ENCODE results near the gene TESK1. TPM values are rescaled to one million over a fixed set of nuclear protein-coding genes. Genes with fewer than 3 reads are reported as not detected.

Gene TESK1
- total and polyA plus RNA-seq, 4 donors: 13.7 to 46.9 (median 30.5) TPM

- H3K4me3 ChIP-seq: no peak overlapping the region
- no peak for TF ChIP-seq CTCF (IDR thresholded peaks at IDR 0.05; ENCODE audit: control extremely low read depth, extremely low read depth)
- no peak for DNase-seq
- WGBS, 2 donors: 90 to 92% methylated on average over 23 to 24 of the region's 24 CpGs
- H3K9ac ChIP-seq (ENCODE audit: insufficient read depth in 1 of 2, low read length in 2 of 2): no peak overlapping the region
- H3K36me3 ChIP-seq (ENCODE audit: control insufficient read depth in 4 of 4, insufficient read depth in 4 of 4, low read length in 4 of 4): peaks cover 9 to 51% (median 22%) of the 10 kb centered on the region in 4 donors
- H3K9me3 ChIP-seq (ENCODE audit: control insufficient read depth in 4 of 4, insufficient read depth in 3 of 4, low read length in 3 of 4): no peaks in the 10 kb centered on the region
- no peak for ATAC-seq (ENCODE audit: insufficient read depth, low FRiP score)
- H3K27me3 ChIP-seq (ENCODE audit: control insufficient read depth in 3 of 3, insufficient read depth in 3 of 3, low read length in 2 of 3): no peaks in the 10 kb centered on the region
- peaks cover 0 to 4% (median 0%) of the 10 kb centered on the region in 5 donors for H3K4me1 ChIP-seq (ENCODE audit: control insufficient read depth in 5 of 5, insufficient read depth in 5 of 5, low read length in 5 of 5)
- peak overlapping the region in 1 of 2 donors; percentile 9 for H3K27ac ChIP-seq (ENCODE audit: low read depth in 1 of 2, low read length in 1 of 2)
Observed at GRCh38 chr9:35560625-35561337, 44.3 kb upstream of the TESK1 start.

- WGBS, 2 donors: 89 to 96% methylated on average over 6 of the region's 6 CpGs
- DNase-seq (no peak), ATAC-seq (ENCODE audit: insufficient read depth, low FRiP score) (no peak)
- Histone ChIP-seq H3K9ac (ENCODE audit: insufficient read depth in 1 of 2, low read length in 2 of 2) (no peak overlapping the region), H3K4me3 (no peak overlapping the region), H3K4me1 (ENCODE audit: control insufficient read depth in 5 of 5, insufficient read depth in 5 of 5, low read length in 5 of 5) (peaks cover 0 to 4% (median 0%) of the 10 kb centered on the region in 5 donors), H3K27ac (ENCODE audit: low read depth in 1 of 2, low read length in 1 of 2) (peak overlapping the region in 1 of 2 donors; percentile 9), H3K27me3 (ENCODE audit: control insufficient read depth in 3 of 3, insufficient read depth in 3 of 3, low read length in 2 of 3) (no peaks in the 10 kb centered on the region), H3K36me3 (ENCODE audit: control insufficient read depth in 4 of 4, insufficient read depth in 4 of 4, low read length in 4 of 4) (peaks cover 5 to 45% (median 16%) of the 10 kb centered on the region in 4 donors), H3K9me3 (ENCODE audit: control insufficient read depth in 4 of 4, insufficient read depth in 3 of 4, low read length in 3 of 4) (no peaks in the 10 kb centered on the region)
- no peak for TF ChIP-seq CTCF (IDR thresholded peaks at IDR 0.05; ENCODE audit: control extremely low read depth, extremely low read depth)
Observed at GRCh38 chr9:35561468-35562261, 43.4 kb upstream of the TESK1 start.

- Histone ChIP-seq H3K27ac (ENCODE audit: low read depth in 1 of 2, low read length in 1 of 2) (peak overlapping the region in 1 of 2 donors; percentile 41), H3K27me3 (ENCODE audit: control insufficient read depth in 3 of 3, insufficient read depth in 3 of 3, low read length in 2 of 3) (no peaks in the 10 kb centered on the region), H3K4me1 (ENCODE audit: control insufficient read depth in 5 of 5, insufficient read depth in 5 of 5, low read length in 5 of 5) (peaks cover 0 to 4% (median 0%) of the 10 kb centered on the region in 5 donors), H3K4me3 (no peak overlapping the region), H3K9ac (ENCODE audit: insufficient read depth in 1 of 2, low read length in 2 of 2) (no peak overlapping the region), H3K9me3 (ENCODE audit: control insufficient read depth in 4 of 4, insufficient read depth in 3 of 4, low read length in 3 of 4) (no peaks in the 10 kb centered on the region), H3K36me3 (ENCODE audit: control insufficient read depth in 4 of 4, insufficient read depth in 4 of 4, low read length in 4 of 4) (peaks cover 2 to 34% (median 9%) of the 10 kb centered on the region in 4 donors)
- ATAC-seq (ENCODE audit: insufficient read depth, low FRiP score): no peak
- DNase-seq: peak in 1 of 3 donors; percentile 11
- no peak for TF ChIP-seq CTCF (IDR thresholded peaks at IDR 0.05; ENCODE audit: control extremely low read depth, extremely low read depth)
- WGBS, 2 donors: 89 to 92% methylated on average over 20 of the region's 20 CpGs
Observed at GRCh38 chr9:35562895-35563780, 41.9 kb upstream of the TESK1 start.

Data from lung (tissue), 12 donors.